CD4-positive, alpha-beta T cell treated with Interleukin-1 beta for 1 hour (primary cell): ENCODE measurements around the gene MED12L.
A peak's percentile ranks its signal among the peaks of the same experiment; 100 is the strongest.

ENCODE experiments used
- DNase-seq, 2 donors: peaks; one replicate each; pipeline ENCODE4 v3.0.0-alpha.2; 2020 to 2022

The MED12L gene

GRCh38 chr3:151431940-151432339, 346.5 kb downstream of the MED12L start:
- DNase-seq, result no peak

- no peak for DNase-seq
These were observed 347.3 kb downstream of the MED12L start for GRCh38 chr3:151432616-151433372.

- DNase-seq, result no peak
These were observed 348.9 kb downstream of the MED12L start for GRCh38 chr3:151434151-151434890.

- DNase-seq, result no peak
These were observed 351.4 kb downstream of the MED12L start for GRCh38 chr3:151436675-151437446.

GRCh38 chr3:151437906-151438305, 352.4 kb downstream of the MED12L start:
- DNase-seq, result no peak

GRCh38 chr3:151439652-151440125, 354.2 kb downstream of the MED12L start:
- DNase-seq, result peak in 1 of 2 donors; percentile 35

GRCh38 chr3:151440940-151441339, 355.5 kb downstream of the MED12L start:
- no peak for DNase-seq

- DNase-seq, result no peak
These were observed 358.1 kb downstream of the MED12L start for GRCh38 chr3:151443583-151443982.

GRCh38 chr3:151445273-151446001, 360.0 kb downstream of the MED12L start:
- DNase-seq, result peak in 1 of 2 donors; percentile 28

GRCh38 chr3:151446002-151446340, 360.5 kb downstream of the MED12L start:
- DNase-seq, result no peak

GRCh38 chr3:151452368-151452767, 366.9 kb downstream of the MED12L start:
- DNase-seq, result no peak

- no peak for DNase-seq
These were observed 367.4 kb downstream of the MED12L start for GRCh38 chr3:151452841-151453240.

- DNase-seq, result no peak
These were observed 370.6 kb downstream of the MED12L start for GRCh38 chr3:151456065-151456464.

GRCh38 chr3:151459358-151459757, 373.9 kb downstream of the MED12L start:
- DNase-seq, result no peak

- no peak for DNase-seq
These were observed 374.8 kb downstream of the MED12L start for GRCh38 chr3:151460228-151460627.

- DNase-seq, result no peak
These were observed 375.4 kb downstream of the MED12L start, which contains the start of gene IGSF10 for GRCh38 chr3:151460774-151461450. Gene IGSF10 (minus strand): TSS chr3:151461061. CDS start chr3:151458709, 2,352 bp downstream.

- no peak for DNase-seq
These were observed 376.9 kb downstream of the MED12L start for GRCh38 chr3:151462278-151462780.

- no peak for DNase-seq
These were observed 377.5 kb downstream of the MED12L start for GRCh38 chr3:151462991-151463390.

GRCh38 chr3:151467069-151467468, 381.6 kb downstream of the MED12L start:
- no peak for DNase-seq

- DNase-seq, result peak; percentile 11 to 55
These were observed 382.9 kb downstream of the MED12L start for GRCh38 chr3:151468284-151468917.

GRCh38 chr3:151476344-151477018, 391.0 kb downstream of the MED12L start:
- no peak for DNase-seq
